H9 (cell line): Measurements from ENCODE around the gene BSN. TPM values are rescaled to one million over a fixed set of nuclear protein-coding genes. Genes with fewer than 3 reads are reported as not detected.

Source experiments
- DNase-seq: peaks from one replicate; pipeline ENCODE4 v3.0.0-alpha.2; 2017
- H2AFZ ChIP-seq: one replicate; pipeline ENCODE4 v1.6.1; 2013; ENCODE audit warnings: mild to moderate bottlenecking, low read length, control low read depth, moderate library complexity
- H2AK5ac ChIP-seq: 2 replicates; pipeline ENCODE4 v1.6.1; 2013; ENCODE audit warnings: low read length, control low read depth, mixed read lengths; ENCODE audit not compliant: insufficient read length
- H2BK120ac ChIP-seq: one replicate; pipeline ENCODE4 v1.6.1; 2013; ENCODE audit warnings: low read depth, mild to moderate bottlenecking, low read length, control low read depth, inconsistent platforms; ENCODE audit not compliant: poor library complexity, severe bottlenecking
- H2BK12ac ChIP-seq: 2 replicates; pipeline ENCODE4 v1.6.1; 2013; ENCODE audit warnings: low read length, control low read depth, mixed read lengths, low read depth; ENCODE audit not compliant: insufficient read length
- H2BK15ac ChIP-seq: 2 replicates; pipeline ENCODE4 v1.6.1; 2013; ENCODE audit warnings: low read depth, low read length, control low read depth
- H2BK20ac ChIP-seq: one replicate; pipeline ENCODE4 v1.6.1; 2013; ENCODE audit warnings: low read depth, mild to moderate bottlenecking, low read length, control low read depth, inconsistent platforms; ENCODE audit not compliant: poor library complexity, severe bottlenecking
- H2BK5ac ChIP-seq: 2 replicates; pipeline ENCODE4 v1.6.1; 2013; ENCODE audit warnings: low read length, control low read depth, mixed read lengths; ENCODE audit not compliant: insufficient read length
- H3K14ac ChIP-seq: 2 replicates; pipeline ENCODE4 v1.6.1; 2013; ENCODE audit warnings: low read length, control low read depth; ENCODE audit not compliant: insufficient read depth
- H3K18ac ChIP-seq: 2 replicates; pipeline ENCODE4 v1.6.1; 2013; ENCODE audit warnings: low read depth, mild to moderate bottlenecking, mixed read lengths, low read length, control low read depth; ENCODE audit not compliant: insufficient read length
- H3K23ac ChIP-seq: 2 replicates; pipeline ENCODE4 v1.6.1; 2013; ENCODE audit warnings: low read length, control low read depth, mixed read lengths, low read depth; ENCODE audit not compliant: insufficient read length
- H3K23me2 ChIP-seq: 2 replicates; pipeline ENCODE4 v1.6.1; 2013; ENCODE audit warnings: low read depth, mild to moderate bottlenecking, mixed read lengths, low read length, control low read depth; ENCODE audit not compliant: insufficient read length, poor library complexity, severe bottlenecking
- H3K27ac ChIP-seq: 2 replicates; pipeline ENCODE4 v1.5.1; 2013; ENCODE audit warnings: low read length, control low read depth, mixed read lengths, low read depth; ENCODE audit not compliant: insufficient read length
- H3K27me3 ChIP-seq: 2 replicates; pipeline ENCODE4 v1.6.1; 2013; ENCODE audit warnings: low read length, control low read depth, inconsistent platforms; ENCODE audit not compliant: insufficient read depth
- H3K4ac ChIP-seq: 2 replicates; pipeline ENCODE4 v1.6.1; 2013; ENCODE audit warnings: low read depth, mild to moderate bottlenecking, control low read depth, inconsistent platforms, low read length, moderate library complexity
- H3K4me1 ChIP-seq: 2 replicates; pipeline ENCODE4 v1.6.1; 2013; ENCODE audit warnings: low read length, control low read depth, inconsistent platforms; ENCODE audit not compliant: insufficient read depth
- H3K4me2 ChIP-seq: 2 replicates; pipeline ENCODE4 v1.6.1; 2013; ENCODE audit warnings: low read length, control low read depth, mixed read lengths; ENCODE audit not compliant: insufficient read length, insufficient read depth
- H3K56ac ChIP-seq: 2 replicates; pipeline ENCODE4 v1.6.1; 2013; ENCODE audit warnings: low read depth, mild to moderate bottlenecking, mixed read lengths, low read length, control low read depth; ENCODE audit not compliant: insufficient read length
- H3K79me1 ChIP-seq: 2 replicates; pipeline ENCODE4 v1.6.1; 2013; ENCODE audit warnings: low read depth, mild to moderate bottlenecking, moderate library complexity, low read length, control low read depth, inconsistent platforms; ENCODE audit not compliant: insufficient read depth, poor library complexity, severe bottlenecking
- H3K79me2 ChIP-seq: 2 replicates; pipeline ENCODE4 v1.6.1; 2013; ENCODE audit warnings: low read length, control low read depth, inconsistent platforms; ENCODE audit not compliant: insufficient read depth
- H3K9ac ChIP-seq: 2 replicates; pipeline ENCODE4 v1.6.1; 2013; ENCODE audit warnings: low read length, control low read depth, mixed read lengths; ENCODE audit not compliant: insufficient read length; ENCODE audit errors: extremely low read depth
- H3K9me3 ChIP-seq: one replicate; pipeline ENCODE4 v1.6.1; 2013; ENCODE audit warnings: low read depth, low read length, inconsistent platforms; ENCODE audit not compliant: control insufficient read depth
- H3T11ph ChIP-seq: one replicate; pipeline ENCODE4 v1.6.1; 2013; ENCODE audit warnings: mild to moderate bottlenecking, low read length, control low read depth, inconsistent platforms
- H4K20me1 ChIP-seq: one replicate; pipeline ENCODE4 v1.6.1; 2013; ENCODE audit not compliant: control insufficient read depth, insufficient read length, insufficient read depth
- H4K5ac ChIP-seq: 2 replicates; pipeline ENCODE4 v1.6.1; 2013; ENCODE audit warnings: low read depth, mild to moderate bottlenecking, mixed read lengths, low read length, control low read depth; ENCODE audit not compliant: insufficient read length
- H4K8ac ChIP-seq: replicated peaks from 2 replicates; pipeline ENCODE4 v1.6.1; 2013; ENCODE audit warnings: low read length, control low read depth, mixed read lengths, low read depth; ENCODE audit not compliant: insufficient read length
- H4K91ac ChIP-seq: 2 replicates; pipeline ENCODE4 v1.6.1; 2013; ENCODE audit warnings: low read depth, mild to moderate bottlenecking, moderate library complexity, mixed read lengths, low read length, control low read depth; ENCODE audit not compliant: insufficient read length
- H3K27ac Mint-ChIP-seq, 3 experiments: 2 replicates in 2 of 3; 3 replicates in 1 of 3; pipeline ENCODE4 v1.8.0; 2020 to 2021; ENCODE audit warnings: mixed read lengths in 3 of 3, mild to moderate bottlenecking in 1 of 3, moderate library complexity in 1 of 3
- H3K27me3 Mint-ChIP-seq: 2 replicates; pipeline ENCODE4 v1.8.0; 2021; ENCODE audit warnings: low read depth, mild to moderate bottlenecking, moderate library complexity, mixed read lengths
- H3K36me3 Mint-ChIP-seq, 3 experiments: 2 replicates in 2 of 3; 3 replicates in 1 of 3; pipeline ENCODE4 v1.8.0; 2020 to 2021; ENCODE audit warnings: low read depth in 3 of 3, mixed read lengths in 3 of 3; ENCODE audit not compliant: insufficient read depth in 1 of 3
- H3K4me1 Mint-ChIP-seq, 2 experiments: 2 replicates each; pipeline ENCODE4 v1.8.0; 2020; ENCODE audit warnings: mixed read lengths in 2 of 2
- H3K4me3 Mint-ChIP-seq, 2 experiments: 2 replicates in 1 of 2; 3 replicates in 1 of 2; pipeline ENCODE4 v1.8.0; 2020 to 2021; ENCODE audit warnings: mild to moderate bottlenecking in 2 of 2, mixed read lengths in 2 of 2, moderate library complexity in 1 of 2
- H3K9me3 Mint-ChIP-seq, 2 experiments: 2 replicates in 1 of 2; 3 replicates in 1 of 2; pipeline ENCODE4 v1.8.0; 2020; ENCODE audit warnings: mild to moderate bottlenecking in 2 of 2, mixed read lengths in 2 of 2, moderate library complexity in 1 of 2
- WGBS: extraction: QIAGEN DNeasy Blood & Tissue Kit; methylation state at CpG from one replicate; pipeline ENCODE4 v1.1.7; 2013; ENCODE audit warnings: missing lambda C conversion rate, low lambda C conversion rate, mixed read lengths; ENCODE audit not compliant: insufficient read length; ENCODE audit errors: extremely low coverage; 5-methylcytosine and 5-hydroxymethylcytosine counted together
- total RNA-seq: library from RNA; stranded (reverse); gene quantifications from 2 replicates; pipeline ENCODE4 v1.2.1, GENCODE V29; 2021
- TF ChIP-seq, protein P1 (sequence below): fragments of 200-600 bp; sonication (generic); conservative IDR thresholded peaks from 3 replicates; pipeline ENCODE4 v1.8.0; 2021; ENCODE audit warnings: antibody characterized with exemption, mild to moderate bottlenecking

Gene BSN
- total RNA-seq, 1 experiment from 2014 or later, result 2.4 TPM

DNA sequence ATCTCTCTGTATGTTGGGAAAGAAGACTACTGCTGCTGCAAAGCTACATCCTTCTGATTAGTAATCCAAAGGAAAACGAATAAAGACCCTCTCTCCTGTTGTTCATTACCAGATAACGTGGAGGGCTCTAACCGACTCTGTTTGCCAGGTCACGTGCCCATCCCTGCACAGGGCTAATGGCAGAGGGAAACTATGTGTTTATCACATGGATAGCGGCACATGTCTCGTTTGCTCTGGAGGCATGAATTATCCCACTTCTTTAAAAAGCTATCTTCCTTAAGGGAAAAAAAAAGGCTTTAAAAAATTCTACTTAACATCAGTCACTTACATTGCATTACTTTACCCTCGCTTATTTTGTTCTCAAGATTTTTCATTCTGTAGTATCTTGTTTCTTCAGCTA, 87.0 kb downstream of the BSN start:
- H3K4ac ChIP-seq, result no peak overlapping the region
- H3K79me1 ChIP-seq, result no peaks in the 10 kb centered on the region
- H3K9ac ChIP-seq, result no peak overlapping the region
- no peak overlapping the region for H2BK5ac ChIP-seq
- no peak overlapping the region for H2BK120ac ChIP-seq
- no peak overlapping the region for H3T11ph ChIP-seq
- H3K4me1 Mint-ChIP-seq, result no peaks in the 10 kb centered on the region; a peak in 1 of 4 replicates
- H2BK20ac ChIP-seq, result no peak overlapping the region
- H3K27me3 ChIP-seq, result no peaks in the 10 kb centered on the region
- H3K36me3 Mint-ChIP-seq, result no peaks in the 10 kb centered on the region
- H2BK12ac ChIP-seq, result no peak overlapping the region
- no peaks in the 10 kb centered on the region for H4K20me1 ChIP-seq
- no peak overlapping the region; a peak in 1 of 7 replicates for H3K27ac Mint-ChIP-seq
- no peaks in the 10 kb centered on the region for H3K9me3 Mint-ChIP-seq
- no peak overlapping the region for H3K27ac ChIP-seq
- H3K4me3 Mint-ChIP-seq, result no peak overlapping the region
- no peak overlapping the region for H3K18ac ChIP-seq
- H3K4me1 ChIP-seq, result no peaks in the 10 kb centered on the region
- H4K5ac ChIP-seq, result no peak overlapping the region
- no peak overlapping the region for H3K14ac ChIP-seq
- no peak overlapping the region for H3K23ac ChIP-seq
- no peak overlapping the region for H3K56ac ChIP-seq
- no peak overlapping the region for H2AFZ ChIP-seq
- no peak overlapping the region for H4K91ac ChIP-seq
- WGBS, result no CpG with 5 or more reads among the region's 7 CpGs
- TF ChIP-seq, protein P1, sequence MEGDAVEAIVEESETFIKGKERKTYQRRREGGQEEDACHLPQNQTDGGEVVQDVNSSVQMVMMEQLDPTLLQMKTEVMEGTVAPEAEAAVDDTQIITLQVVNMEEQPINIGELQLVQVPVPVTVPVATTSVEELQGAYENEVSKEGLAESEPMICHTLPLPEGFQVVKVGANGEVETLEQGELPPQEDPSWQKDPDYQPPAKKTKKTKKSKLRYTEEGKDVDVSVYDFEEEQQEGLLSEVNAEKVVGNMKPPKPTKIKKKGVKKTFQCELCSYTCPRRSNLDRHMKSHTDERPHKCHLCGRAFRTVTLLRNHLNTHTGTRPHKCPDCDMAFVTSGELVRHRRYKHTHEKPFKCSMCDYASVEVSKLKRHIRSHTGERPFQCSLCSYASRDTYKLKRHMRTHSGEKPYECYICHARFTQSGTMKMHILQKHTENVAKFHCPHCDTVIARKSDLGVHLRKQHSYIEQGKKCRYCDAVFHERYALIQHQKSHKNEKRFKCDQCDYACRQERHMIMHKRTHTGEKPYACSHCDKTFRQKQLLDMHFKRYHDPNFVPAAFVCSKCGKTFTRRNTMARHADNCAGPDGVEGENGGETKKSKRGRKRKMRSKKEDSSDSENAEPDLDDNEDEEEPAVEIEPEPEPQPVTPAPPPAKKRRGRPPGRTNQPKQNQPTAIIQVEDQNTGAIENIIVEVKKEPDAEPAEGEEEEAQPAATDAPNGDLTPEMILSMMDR, result no peak
- H3K9me3 ChIP-seq, result no peaks in the 10 kb centered on the region
- no peak overlapping the region for H2BK15ac ChIP-seq
- H3K27me3 Mint-ChIP-seq, result no peaks in the 10 kb centered on the region; the same call in 1 of the 2 replicates
- H2AK5ac ChIP-seq, result no peak overlapping the region
- H4K8ac ChIP-seq, result no peak overlapping the region
- H3K4me2 ChIP-seq, result no peak overlapping the region
- no peak for DNase-seq
- no peaks in the 10 kb centered on the region for H3K23me2 ChIP-seq
- no peaks in the 10 kb centered on the region for H3K79me2 ChIP-seq
